IMR-90 (cell line): ENCODE results near the gene C5orf58. TPM values are rescaled to one million over a fixed set of nuclear protein-coding genes. Genes with fewer than 3 reads are reported as not detected.

ENCODE experiments used
- ATAC-seq: fragments of 200-7000 bp; cut with Tn5 transposase; 2 replicates; pipeline ENCODE4 v1.9.1; 2020; ENCODE audit warnings: low read depth, mild to moderate bottlenecking, moderate library complexity
- BruUV-seq: library from RNA; stranded (reverse); fragments of 400-500 nt; replicated peaks from 2 replicates; lab custom pipeline; 2021; lab: Mats Ljungman, UMichigan
- CTCF ChIA-PET: fragments of 300-600 bp; formaldehyde crosslinking; extraction: SDS; loops from one replicate; lab custom pipeline; 2021; ENCODE audit warnings: antibody characterized with exemption; lab: Yijun Ruan, JAX
- POLR2A ChIA-PET: fragments of 300-600 bp; sonication (Branson Sonifier 250); formaldehyde crosslinking; loops from one replicate; lab custom pipeline; 2022; ENCODE audit warnings: antibody characterized with exemption; ENCODE audit not compliant: unreplicated experiment; lab: Charles Lee
- DNase-seq: peaks from one replicate; pipeline ENCODE4 v3.0.0; 2013
- H2AFZ ChIP-seq: replicated peaks from 2 replicates; pipeline ENCODE3; 2013; ENCODE audit warnings: low read length, mild to moderate bottlenecking; ENCODE audit not compliant: poor library complexity
- H2AK5ac ChIP-seq: 2 replicates; pipeline ENCODE4 v1.6.1; 2013; ENCODE audit warnings: low read depth, low read length, inconsistent platforms
- H2AK9ac ChIP-seq: replicated peaks from 2 replicates; pipeline ENCODE3; 2013; ENCODE audit warnings: mild to moderate bottlenecking, low read depth, low read length, moderate library complexity; ENCODE audit not compliant: poor library complexity
- H2BK120ac ChIP-seq: 2 replicates; pipeline ENCODE4 v1.6.1; 2013; ENCODE audit warnings: low read depth, low read length, inconsistent platforms
- H2BK15ac ChIP-seq: 3 replicates; pipeline ENCODE4 v1.6.1; 2013; ENCODE audit warnings: low read depth, low read length, inconsistent platforms
- H2BK20ac ChIP-seq: 2 replicates; pipeline ENCODE4 v1.6.1; 2013; ENCODE audit warnings: low read depth, mild to moderate bottlenecking, inconsistent platforms, low read length, moderate library complexity
- H2BK5ac ChIP-seq: 2 replicates; pipeline ENCODE4 v1.6.1; 2013; ENCODE audit warnings: mild to moderate bottlenecking, low read depth, low read length, inconsistent platforms; ENCODE audit not compliant: poor library complexity, severe bottlenecking
- H3K14ac ChIP-seq: replicated peaks from 2 replicates; pipeline ENCODE4 v1.6.1; 2013; ENCODE audit warnings: low read depth, low read length, inconsistent platforms
- H3K18ac ChIP-seq: 2 replicates; pipeline ENCODE4 v1.6.1; 2013; ENCODE audit warnings: low read depth, low read length, control low read depth
- H3K23ac ChIP-seq: 2 replicates; pipeline ENCODE4 v1.6.1; 2013; ENCODE audit warnings: low read depth, low read length, inconsistent platforms
- H3K27ac ChIP-seq: 2 replicates; pipeline ENCODE4 v1.5.1; 2013; ENCODE audit warnings: mild to moderate bottlenecking, control low read depth, low read length; ENCODE audit not compliant: insufficient read depth
- H3K27me3 ChIP-seq: 2 replicates; pipeline ENCODE4 v1.6.1; 2013; ENCODE audit warnings: low read length; ENCODE audit not compliant: control insufficient read depth, insufficient read depth
- H3K36me3 ChIP-seq: 2 replicates; pipeline ENCODE4 v1.6.1; 2013; ENCODE audit warnings: low read length, mixed read lengths; ENCODE audit not compliant: control insufficient read depth, insufficient read depth
- H3K4ac ChIP-seq: 2 replicates; pipeline ENCODE4 v1.6.1; 2013; ENCODE audit warnings: low read depth, low read length, inconsistent platforms
- H3K4me1 ChIP-seq: 2 replicates; pipeline ENCODE4 v1.6.1; 2013; ENCODE audit warnings: low read length, mixed read lengths; ENCODE audit not compliant: control insufficient read depth, insufficient read depth
- H3K4me2 ChIP-seq: 2 replicates; pipeline ENCODE4 v1.6.1; 2013; ENCODE audit warnings: low read depth, mild to moderate bottlenecking, control low read depth, low read length, moderate library complexity
- H3K4me3 ChIP-seq: 2 replicates; pipeline ENCODE4 v1.5.1; 2013; ENCODE audit warnings: low read depth, mild to moderate bottlenecking, control low read depth, low read length, moderate library complexity; ENCODE audit not compliant: insufficient read depth
- H3K56ac ChIP-seq: 2 replicates; pipeline ENCODE4 v1.6.1; 2013; ENCODE audit warnings: low read length, inconsistent platforms; ENCODE audit not compliant: insufficient read depth; ENCODE audit errors: extremely low read depth
- H3K79me1 ChIP-seq, 2 experiments: 2 replicates each; pipeline ENCODE4 v1.6.1; 2013; ENCODE audit warnings: low read length in 2 of 2, inconsistent platforms in 1 of 2, low read depth in 1 of 2
- H3K9ac ChIP-seq: 2 replicates; pipeline ENCODE4 v1.6.1; 2013; ENCODE audit warnings: low read depth, low read length, control low read depth
- H3K9me1 ChIP-seq: 2 replicates; pipeline ENCODE4 v1.6.1; 2013; ENCODE audit warnings: low read length, inconsistent platforms; ENCODE audit not compliant: insufficient read depth
- H3K9me3 ChIP-seq: 2 replicates; pipeline ENCODE4 v1.6.1; 2013; ENCODE audit warnings: low read length; ENCODE audit not compliant: control insufficient read depth, insufficient read depth
- H4K20me1 ChIP-seq: 2 replicates; pipeline ENCODE4 v1.6.1; 2013; ENCODE audit warnings: low read length, inconsistent platforms; ENCODE audit not compliant: insufficient read depth
- H4K5ac ChIP-seq: 2 replicates; pipeline ENCODE4 v1.6.1; 2013; ENCODE audit warnings: mild to moderate bottlenecking, low read depth, low read length, control low read depth
- H4K8ac ChIP-seq, 2 experiments: 2 replicates each; pipeline ENCODE4 v1.6.1; 2013; ENCODE audit warnings: low read depth in 2 of 2, low read length in 2 of 2, control low read depth in 1 of 2, inconsistent platforms in 1 of 2
- H4K91ac ChIP-seq: 2 replicates; pipeline ENCODE4 v1.6.1; 2013; ENCODE audit warnings: low read depth, low read length, inconsistent platforms; ENCODE audit not compliant: insufficient read depth
- BHLHE40 ChIP-seq: fragments of 150-350 bp; IDR thresholded peaks from 2 replicates; pipeline ENCODE4 v1.6.1; 2016; ENCODE audit warnings: mild to moderate bottlenecking, low read depth, low read length
- CEBPB ChIP-seq: IDR thresholded peaks from 2 replicates; pipeline ENCODE4 v1.6.1; 2012; ENCODE audit warnings: low read depth, low read length, improper control_type of control experiment
- CHD1 ChIP-seq: IDR thresholded peaks from 2 replicates; pipeline ENCODE4 v1.6.1; 2012; ENCODE audit warnings: low read depth, low read length, improper control_type of control experiment
- ELK1 ChIP-seq: fragments of 150-350 bp; IDR thresholded peaks from 2 replicates; pipeline ENCODE4 v1.6.1; 2016; ENCODE audit warnings: low read depth, mild to moderate bottlenecking, low read length, moderate library complexity, borderline replicate concordance
- FOS ChIP-seq: fragments of 150-350 bp; IDR thresholded peaks from 2 replicates; pipeline ENCODE4 v1.6.1; 2016; ENCODE audit warnings: low read depth, low read length
- MAFK ChIP-seq: IDR thresholded peaks from 2 replicates; pipeline ENCODE4 v1.6.1; 2012; ENCODE audit warnings: low read depth, low read length, improper control_type of control experiment
- MAZ ChIP-seq: IDR thresholded peaks from 2 replicates; pipeline ENCODE4 v1.6.1; 2012; ENCODE audit warnings: low read depth, mild to moderate bottlenecking, low read length, improper control_type of control experiment, moderate library complexity, borderline replicate concordance
- MXI1 ChIP-seq: IDR thresholded peaks from 2 replicates; pipeline ENCODE4 v1.6.1; 2012; ENCODE audit warnings: low read depth, mild to moderate bottlenecking, low read length, moderate library complexity, borderline replicate concordance
- NFE2L2 ChIP-seq: fragments of 150-350 bp; IDR thresholded peaks from 2 replicates; pipeline ENCODE4 v1.6.1; 2016; ENCODE audit warnings: low read depth, mild to moderate bottlenecking, low read length
- RCOR1 ChIP-seq: IDR thresholded peaks from 2 replicates; pipeline ENCODE4 v1.6.1; 2012; ENCODE audit warnings: mild to moderate bottlenecking, low read length, improper control_type of control experiment; ENCODE audit not compliant: insufficient replicate concordance
- RFX5 ChIP-seq: IDR thresholded peaks from 2 replicates; pipeline ENCODE4 v1.8.0; 2012; ENCODE audit warnings: low read depth, mild to moderate bottlenecking, low read length, moderate library complexity
- USF2 ChIP-seq: fragments of 150-350 bp; IDR thresholded peaks from 2 replicates; pipeline ENCODE4 v1.6.1; 2017; ENCODE audit warnings: mild to moderate bottlenecking, antibody characterized with exemption, low read length, low read depth
- WGBS, 2 experiments: methylation state at CpG; one replicate each; pipeline versions ENCODE4 v1.1.5 to v1.1.7; 2013; ENCODE audit warnings: missing lambda C conversion rate in 2 of 2; ENCODE audit not compliant: insufficient read length in 1 of 2; ENCODE audit errors: extremely low coverage in 2 of 2; 5-methylcytosine and 5-hydroxymethylcytosine counted together
- dilution Hi-C: fragments of 300-500 bp; cut with HindIII; formaldehyde crosslinking; loops from one replicate; pipeline ENCODE4 v1.14.3; 2018; ENCODE audit warnings: low sequenced_read_pairs; ENCODE audit not compliant: unreplicated experiment
- in situ Hi-C: fragments of 300-500 bp; cut with MboI; formaldehyde crosslinking; loops from 3 replicates; pipeline ENCODE4 v1.14.3; 2019; ENCODE audit warnings: low sequenced_read_pairs, inconsistent platforms, mixed read lengths
- intact Hi-C: fragments of 100-400 bp; cut with micrococcal nuclease; formaldehyde crosslinking; loops from 2 replicates; pipeline ENCODE4 v1.10.0; 2022
- polyA plus RNA-seq, 3 experiments: library from polyadenylated mRNA; depleted of rRNA; stranded (reverse); fragments of >200 nt; gene quantifications; 2 replicates each; pipeline ENCODE4 v1.2.3, GENCODE V29; 2012; ENCODE audit warnings: low replicate concordance in 1 of 3
- total RNA-seq: library from RNA; depleted of rRNA; stranded (reverse); fragments of >200 nt; gene quantifications from 2 replicates; pipeline ENCODE4 v1.2.3, GENCODE V29; 2012

The C5orf58 gene
- total and polyA plus RNA-seq, 2 of the 4 experiments (the other 2 are of a cell fraction), result not detected

GRCh38 chr5:170190436-170191134 lies 42.2 kb upstream of the C5orf58 start:
- H3K4me2 ChIP-seq, result no peak overlapping the region
- H3K14ac ChIP-seq, result no peak overlapping the region
- H2BK5ac ChIP-seq, result no peak overlapping the region
- no peak overlapping the region for H2BK120ac ChIP-seq
- WGBS, 2 experiments, result no CpG with 5 or more reads among the region's 6 CpGs
- H3K4ac ChIP-seq, result no peak overlapping the region
- H2BK20ac ChIP-seq, result no peak overlapping the region
- H3K18ac ChIP-seq, result no peak overlapping the region
- TF ChIP-seq CHD1 (no peak), ELK1 (no peak), USF2 (no peak), RCOR1 (no peak), MAFK (no peak), FOS (no peak), BHLHE40 (no peak), NFE2L2 (no peak), MXI1 (no peak), RFX5 (no peak), CEBPB (no peak), MAZ (no peak)
- H2AK9ac ChIP-seq, result no peak overlapping the region
- no peak overlapping the region for H4K91ac ChIP-seq
- in situ Hi-C loops, result no loop called here
- no peaks in the 10 kb centered on the region for H4K20me1 ChIP-seq
- no peaks in the 10 kb centered on the region for H3K9me3 ChIP-seq
- no peaks in the 10 kb centered on the region for H3K4me1 ChIP-seq
- ATAC-seq (no peak), DNase-seq (no peak)
- no peak overlapping the region for H3K56ac ChIP-seq
- no peak overlapping the region for H2AFZ ChIP-seq
- H2BK15ac ChIP-seq, result no peak overlapping the region
- CTCF ChIA-PET, result no interaction called here
- dilution Hi-C loops, result no loop called here
- H3K9me1 ChIP-seq, result no peaks in the 10 kb centered on the region
- H4K8ac ChIP-seq, result no peak overlapping the region
- H3K27me3 ChIP-seq, result peaks cover 2% of the 10 kb centered on the region; the same call in 1 of the 2 replicates
- intact Hi-C loops, result no loop called here
- no peak overlapping the region for H3K23ac ChIP-seq
- H3K36me3 ChIP-seq, result no peaks in the 10 kb centered on the region
- POLR2A ChIA-PET, result no interaction called here
- no peaks in the 10 kb centered on the region for H3K79me1 ChIP-seq
- BruUV-seq, result no TSS peak
- H4K5ac ChIP-seq, result no peak overlapping the region
- no peak overlapping the region for H3K9ac ChIP-seq
- H2AK5ac ChIP-seq, result no peak overlapping the region
- no peak overlapping the region for H3K4me3 ChIP-seq
- no peak overlapping the region for H3K27ac ChIP-seq
